Measurements from ENCODE around the gene RETREG2.
A peak's percentile ranks its signal among the peaks of the same experiment; 100 is the strongest.

Gene RETREG2

GRCh38 chr2:219158025-219158424, 20.1 kb upstream of the RETREG2 start:
- H3K36me3 ChIP-seq (ENCODE audit: control insufficient read depth, insufficient read depth, low read length), result peaks cover 18% of the 10 kb centered on the region
- no peak overlapping the region for H3K27ac ChIP-seq (ENCODE audit: low read depth, low read length, severe bottlenecking)
- H3K9me3 ChIP-seq (ENCODE audit: control insufficient read depth, low read length), result no peaks in the 10 kb centered on the region
- no peak overlapping the region for H3K4me3 ChIP-seq (ENCODE audit: extremely low read depth, insufficient read depth, low read length, poor library complexity, severe bottlenecking)
- 87 to 90% methylated on average over 3 to 4 of the region's 4 CpGs for WGBS, 2 experiments (ENCODE audit: insufficient coverage in 2 of 2)
- no peaks in the 10 kb centered on the region for H3K4me1 ChIP-seq (ENCODE audit: control insufficient read depth, insufficient read depth, low read length, poor library complexity, severe bottlenecking)

DNA sequence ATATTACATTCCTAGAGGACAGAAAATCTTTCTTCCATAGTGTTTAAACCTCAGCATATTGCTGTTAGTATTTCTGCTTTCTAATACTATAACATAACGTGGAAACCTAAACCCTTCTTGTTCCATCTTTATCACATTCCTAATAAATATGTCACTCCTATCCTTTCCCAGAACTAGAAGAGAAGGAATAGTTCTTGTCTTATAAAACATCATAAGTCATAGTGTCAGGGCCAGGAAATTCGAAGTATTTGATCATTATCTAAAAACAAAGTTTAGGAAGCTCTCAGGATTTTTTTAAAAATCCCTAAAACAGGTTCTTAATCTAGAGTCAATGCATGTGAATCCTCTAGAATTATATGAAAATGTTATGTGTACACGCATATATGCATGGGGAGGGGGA, 19.5 kb upstream of the RETREG2 start:
- Histone ChIP-seq H3K27ac (ENCODE audit: low read depth, low read length, severe bottlenecking) (no peak overlapping the region), H3K4me1 (ENCODE audit: control insufficient read depth, insufficient read depth, low read length, poor library complexity, severe bottlenecking) (no peaks in the 10 kb centered on the region), H3K36me3 (ENCODE audit: control insufficient read depth, insufficient read depth, low read length) (peaks cover 14% of the 10 kb centered on the region), H3K9me3 (ENCODE audit: control insufficient read depth, low read length) (no peaks in the 10 kb centered on the region), H3K4me3 (ENCODE audit: extremely low read depth, insufficient read depth, low read length, poor library complexity, severe bottlenecking) (no peak overlapping the region)
- 100% methylated on average over 1 of the region's 3 CpGs; no CpG with 5 or more reads in 1 of the 2 experiments for WGBS, 2 experiments (ENCODE audit: insufficient coverage in 2 of 2)

DNA sequence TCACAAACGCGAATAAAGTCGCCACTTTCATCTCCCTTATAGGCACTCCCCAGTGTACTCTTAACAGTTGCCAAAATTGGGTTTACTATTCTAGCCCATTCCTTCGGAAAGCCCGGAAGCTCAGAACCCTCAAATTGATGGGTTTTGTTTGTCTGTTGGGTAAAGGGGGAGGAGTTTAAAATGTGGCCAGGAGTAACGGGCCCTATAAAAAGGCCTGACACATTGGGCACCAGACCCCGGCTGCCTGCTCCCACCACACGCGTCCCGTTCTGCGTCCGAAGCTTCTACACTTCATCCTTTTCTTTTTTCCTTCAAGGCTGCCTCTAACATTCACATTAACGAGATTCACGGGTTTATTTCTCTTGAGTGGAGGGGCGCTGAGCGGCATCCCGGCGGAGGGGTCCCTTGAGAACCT, 18.3 kb upstream of the RETREG2 start:
- Histone ChIP-seq H3K27ac (ENCODE audit: low read depth, low read length, severe bottlenecking) (no peak overlapping the region), H3K9me3 (ENCODE audit: control insufficient read depth, low read length) (no peaks in the 10 kb centered on the region), H3K4me1 (ENCODE audit: control insufficient read depth, insufficient read depth, low read length, poor library complexity, severe bottlenecking) (no peaks in the 10 kb centered on the region), H3K4me3 (ENCODE audit: extremely low read depth, insufficient read depth, low read length, poor library complexity, severe bottlenecking) (peak overlapping the region; percentile 55), H3K36me3 (ENCODE audit: control insufficient read depth, insufficient read depth, low read length) (peaks cover 9% of the 10 kb centered on the region)
- WGBS, 2 experiments (ENCODE audit: insufficient coverage in 2 of 2), result 10 to 21% methylated on average over 14 to 17 of the region's 18 CpGs

- H3K4me3 ChIP-seq (ENCODE audit: extremely low read depth, insufficient read depth, low read length, poor library complexity, severe bottlenecking), result peak within 1 kb of the TSS; percentile 55
- H3K36me3 ChIP-seq (ENCODE audit: control insufficient read depth, insufficient read depth, low read length), result peaks cover 9% of the 10 kb centered on the region
- H3K27ac ChIP-seq (ENCODE audit: low read depth, low read length, severe bottlenecking), result peak within 1 kb of the TSS; percentile 90
- WGBS, 2 experiments (ENCODE audit: insufficient coverage in 2 of 2), result 0% methylated on average over 49 to 56 of the region's 70 CpGs
- H3K9me3 ChIP-seq (ENCODE audit: control insufficient read depth, low read length), result no peaks in the 10 kb centered on the region
- H3K4me1 ChIP-seq (ENCODE audit: control insufficient read depth, insufficient read depth, low read length, poor library complexity, severe bottlenecking), result no peaks in the 10 kb centered on the region
Observed at GRCh38 chr2:219160186-219161017, 17.7 kb upstream of the RETREG2 start, which contains the start of gene NHEJ1. NHEJ1 (minus strand) TSS chr2:219160815; CDS start chr2:219158362, 2,453 bp downstream.

GRCh38 chr2:219161097-219161496, 17.0 kb upstream of the RETREG2 start:
- H3K4me1 ChIP-seq (ENCODE audit: control insufficient read depth, insufficient read depth, low read length, poor library complexity, severe bottlenecking), result no peaks in the 10 kb centered on the region
- H3K36me3 ChIP-seq (ENCODE audit: control insufficient read depth, insufficient read depth, low read length), result peaks cover 9% of the 10 kb centered on the region
- no peaks in the 10 kb centered on the region for H3K9me3 ChIP-seq (ENCODE audit: control insufficient read depth, low read length)
- peak overlapping the region; percentile 55 for H3K4me3 ChIP-seq (ENCODE audit: extremely low read depth, insufficient read depth, low read length, poor library complexity, severe bottlenecking)
- H3K27ac ChIP-seq (ENCODE audit: low read depth, low read length, severe bottlenecking), result no peak overlapping the region
- 64 to 76% methylated on average over 4 of the region's 4 CpGs for WGBS, 2 experiments (ENCODE audit: insufficient coverage in 2 of 2)

- WGBS, 2 experiments (ENCODE audit: insufficient coverage in 2 of 2), result 75 to 96% methylated on average over 4 of the region's 6 CpGs
- Histone ChIP-seq H3K27ac (ENCODE audit: low read depth, low read length, severe bottlenecking) (no peak overlapping the region), H3K9me3 (ENCODE audit: control insufficient read depth, low read length) (no peaks in the 10 kb centered on the region), H3K4me1 (ENCODE audit: control insufficient read depth, insufficient read depth, low read length, poor library complexity, severe bottlenecking) (no peaks in the 10 kb centered on the region), H3K4me3 (ENCODE audit: extremely low read depth, insufficient read depth, low read length, poor library complexity, severe bottlenecking) (no peak overlapping the region), H3K36me3 (ENCODE audit: control insufficient read depth, insufficient read depth, low read length) (no peaks in the 10 kb centered on the region)
Observed at GRCh38 chr2:219163156-219163555, 14.9 kb upstream of the RETREG2 start.

GRCh38 chr2:219165058-219165911, 12.8 kb upstream of the RETREG2 start:
- Histone ChIP-seq H3K4me3 (ENCODE audit: extremely low read depth, insufficient read depth, low read length, poor library complexity, severe bottlenecking) (no peak overlapping the region), H3K27ac (ENCODE audit: low read depth, low read length, severe bottlenecking) (no peak overlapping the region), H3K4me1 (ENCODE audit: control insufficient read depth, insufficient read depth, low read length, poor library complexity, severe bottlenecking) (no peaks in the 10 kb centered on the region), H3K36me3 (ENCODE audit: control insufficient read depth, insufficient read depth, low read length) (no peaks in the 10 kb centered on the region), H3K9me3 (ENCODE audit: control insufficient read depth, low read length) (no peaks in the 10 kb centered on the region)
- 82 to 93% methylated on average over 4 to 8 of the region's 10 CpGs for WGBS, 2 experiments (ENCODE audit: insufficient coverage in 2 of 2)

GRCh38 chr2:219167997-219168396, 10.1 kb upstream of the RETREG2 start:
- peaks cover 9% of the 10 kb centered on the region for H3K36me3 ChIP-seq (ENCODE audit: control insufficient read depth, insufficient read depth, low read length)
- 43% methylated on average over 2 to 3 of the region's 5 CpGs for WGBS, 2 experiments (ENCODE audit: insufficient coverage in 2 of 2)
- peaks cover 7% of the 10 kb centered on the region for H3K4me1 ChIP-seq (ENCODE audit: control insufficient read depth, insufficient read depth, low read length, poor library complexity, severe bottlenecking)
- no peak overlapping the region for H3K27ac ChIP-seq (ENCODE audit: low read depth, low read length, severe bottlenecking)
- no peaks in the 10 kb centered on the region for H3K9me3 ChIP-seq (ENCODE audit: control insufficient read depth, low read length)
- no peak overlapping the region for H3K4me3 ChIP-seq (ENCODE audit: extremely low read depth, insufficient read depth, low read length, poor library complexity, severe bottlenecking)

- 85 to 89% methylated on average over 2 of the region's 6 CpGs for WGBS, 2 experiments (ENCODE audit: insufficient coverage in 2 of 2)
- Histone ChIP-seq H3K27ac (ENCODE audit: low read depth, low read length, severe bottlenecking) (no peak overlapping the region), H3K4me3 (ENCODE audit: extremely low read depth, insufficient read depth, low read length, poor library complexity, severe bottlenecking) (no peak overlapping the region), H3K36me3 (ENCODE audit: control insufficient read depth, insufficient read depth, low read length) (peaks cover 14% of the 10 kb centered on the region), H3K4me1 (ENCODE audit: control insufficient read depth, insufficient read depth, low read length, poor library complexity, severe bottlenecking) (peaks cover 7% of the 10 kb centered on the region), H3K9me3 (ENCODE audit: control insufficient read depth, low read length) (no peaks in the 10 kb centered on the region)
Observed at GRCh38 chr2:219168526-219168925, 9.5 kb upstream of the RETREG2 start.

- Histone ChIP-seq H3K9me3 (ENCODE audit: control insufficient read depth, low read length) (no peaks in the 10 kb centered on the region), H3K27ac (ENCODE audit: low read depth, low read length, severe bottlenecking) (no peak overlapping the region), H3K4me3 (ENCODE audit: extremely low read depth, insufficient read depth, low read length, poor library complexity, severe bottlenecking) (no peak overlapping the region), H3K36me3 (ENCODE audit: control insufficient read depth, insufficient read depth, low read length) (peaks cover 18% of the 10 kb centered on the region), H3K4me1 (ENCODE audit: control insufficient read depth, insufficient read depth, low read length, poor library complexity, severe bottlenecking) (peaks cover 7% of the 10 kb centered on the region)
Observed at GRCh38 chr2:219168932-219169331, 9.1 kb upstream of the RETREG2 start.
